GM10847 (cell line): ENCODE results near the gene HDGFL2.

ENCODE experiments used
- POLR2A ChIP-seq: IDR thresholded peaks from 2 replicates; pipeline ENCODE4 v1.6.1; 2011; ENCODE audit not compliant: insufficient read length; ENCODE audit errors: extremely low read depth

Gene HDGFL2

GRCh38 chr19:4453232-4454179 lies 18.6 kb upstream of the HDGFL2 start:
- no peak for TF ChIP-seq POLR2A

- TF ChIP-seq POLR2A = no peak
Measured at GRCh38 chr19:4454747-4455718, 17.1 kb upstream of the HDGFL2 start.

- TF ChIP-seq POLR2A = no peak
Measured at GRCh38 chr19:4455719-4456475, 16.2 kb upstream of the HDGFL2 start.

DNA sequence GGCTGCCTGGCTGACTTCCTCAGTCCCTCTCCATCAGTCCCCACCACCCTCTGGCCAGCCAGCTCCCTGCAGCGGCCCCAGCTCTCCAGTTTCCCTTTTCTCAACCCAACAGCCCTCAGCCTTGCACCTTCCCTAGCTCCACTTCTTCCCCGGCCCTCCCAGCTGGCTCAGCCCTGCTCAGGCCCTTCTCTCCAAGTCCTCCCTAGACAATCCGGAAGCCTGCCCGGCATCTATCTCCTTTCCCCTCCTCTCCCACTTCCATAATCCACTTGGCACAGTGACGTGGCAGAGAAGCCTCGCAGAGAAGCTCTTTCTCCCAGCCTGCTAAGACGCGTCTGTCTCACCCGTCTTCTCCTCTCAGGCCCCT lies 15.6 kb upstream of the HDGFL2 start:
- TF ChIP-seq POLR2A = no peak

DNA sequence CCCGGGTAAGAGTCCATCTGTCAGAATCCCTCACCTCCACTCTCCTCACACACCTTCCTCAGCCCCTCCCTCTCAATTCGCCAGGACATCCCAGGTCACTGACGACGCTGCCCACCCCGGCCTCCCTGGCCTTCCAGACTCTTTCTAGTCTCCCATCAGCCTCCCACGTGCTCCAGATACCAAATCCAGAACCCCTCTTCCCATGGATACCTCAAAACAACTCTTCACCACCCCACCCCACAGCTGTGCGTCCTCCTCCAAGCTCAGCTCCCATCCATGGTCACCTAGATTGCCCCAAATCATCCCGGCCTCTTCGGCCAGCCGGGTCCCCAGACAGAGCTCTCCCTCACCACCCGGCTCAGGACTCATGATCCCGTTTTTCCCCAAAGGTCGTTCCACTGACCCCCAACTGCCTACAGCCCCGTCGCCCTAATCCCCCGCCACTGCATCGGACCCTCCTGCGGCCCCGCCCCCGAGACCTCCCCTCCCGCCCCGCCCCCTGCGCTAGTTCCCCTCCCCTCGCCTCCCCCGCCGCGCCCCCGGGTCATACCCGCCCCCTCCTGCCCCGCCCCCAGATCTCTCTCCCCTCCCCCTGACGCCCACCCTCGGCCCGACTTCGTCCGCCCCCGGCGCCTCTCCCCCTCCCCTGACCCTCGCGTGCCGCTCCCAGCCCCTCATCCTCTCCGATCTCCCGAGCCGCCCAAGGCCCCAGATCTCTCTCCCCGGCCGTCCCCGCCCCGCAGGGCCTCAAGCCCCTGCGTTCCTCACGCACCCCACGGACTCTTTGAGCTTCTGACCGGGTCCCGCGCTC lies 15.0 kb upstream of the HDGFL2 start:
- TF ChIP-seq POLR2A = no peak

DNA sequence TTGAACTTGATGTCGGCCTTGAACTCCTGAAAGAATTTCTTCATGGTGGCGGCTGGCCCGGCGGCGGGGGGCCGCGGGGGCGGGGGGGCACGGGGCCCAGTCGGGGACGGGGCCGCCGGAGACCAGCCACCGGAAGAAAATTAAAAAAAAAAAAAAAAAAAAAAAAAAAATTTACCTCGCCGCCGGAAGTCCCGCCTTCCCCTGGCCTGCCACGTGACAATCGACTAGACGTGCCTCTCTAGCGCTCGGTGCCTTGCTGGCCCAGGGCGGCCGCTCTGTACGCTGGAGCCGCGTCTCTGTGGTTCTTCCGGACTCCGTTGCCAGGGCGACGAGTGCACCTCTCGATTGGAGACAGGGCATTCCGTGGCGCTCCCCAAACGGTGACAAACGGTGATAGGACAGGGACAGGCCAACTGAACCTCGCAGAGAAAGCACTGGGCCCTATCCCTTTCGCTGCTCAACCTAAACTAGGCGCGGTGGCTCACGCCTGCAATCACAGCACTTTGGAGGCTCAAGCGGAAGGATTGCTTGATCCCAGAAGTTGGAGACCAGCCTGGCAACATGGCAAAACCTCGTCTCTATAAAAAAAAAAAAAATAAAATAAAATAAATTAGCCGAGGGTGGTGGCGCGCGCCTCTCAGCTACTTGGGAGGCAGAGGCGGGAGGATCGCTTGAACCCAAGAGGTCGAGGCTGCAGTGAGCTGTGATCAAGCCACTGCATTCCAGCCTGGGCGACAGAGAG lies 14.3 kb upstream of the HDGFL2 start, which contains the start of gene UBXN6:
Gene UBXN6 (minus strand): TSS at position 141 of the 742 bp plus-strand sequence. CDS start 97 bp downstream, at position 44.
- TF ChIP-seq POLR2A = no peak

GRCh38 chr19:4464815-4465581 lies 7.1 kb upstream of the HDGFL2 start:
- TF ChIP-seq POLR2A = no peak

GRCh38 chr19:4467835-4468234 lies 4.3 kb upstream of the HDGFL2 start:
- no peak for TF ChIP-seq POLR2A

GRCh38 chr19:4471403-4472173 lies 509 bp upstream of the HDGFL2 start:
- no peak for TF ChIP-seq POLR2A

DNA sequence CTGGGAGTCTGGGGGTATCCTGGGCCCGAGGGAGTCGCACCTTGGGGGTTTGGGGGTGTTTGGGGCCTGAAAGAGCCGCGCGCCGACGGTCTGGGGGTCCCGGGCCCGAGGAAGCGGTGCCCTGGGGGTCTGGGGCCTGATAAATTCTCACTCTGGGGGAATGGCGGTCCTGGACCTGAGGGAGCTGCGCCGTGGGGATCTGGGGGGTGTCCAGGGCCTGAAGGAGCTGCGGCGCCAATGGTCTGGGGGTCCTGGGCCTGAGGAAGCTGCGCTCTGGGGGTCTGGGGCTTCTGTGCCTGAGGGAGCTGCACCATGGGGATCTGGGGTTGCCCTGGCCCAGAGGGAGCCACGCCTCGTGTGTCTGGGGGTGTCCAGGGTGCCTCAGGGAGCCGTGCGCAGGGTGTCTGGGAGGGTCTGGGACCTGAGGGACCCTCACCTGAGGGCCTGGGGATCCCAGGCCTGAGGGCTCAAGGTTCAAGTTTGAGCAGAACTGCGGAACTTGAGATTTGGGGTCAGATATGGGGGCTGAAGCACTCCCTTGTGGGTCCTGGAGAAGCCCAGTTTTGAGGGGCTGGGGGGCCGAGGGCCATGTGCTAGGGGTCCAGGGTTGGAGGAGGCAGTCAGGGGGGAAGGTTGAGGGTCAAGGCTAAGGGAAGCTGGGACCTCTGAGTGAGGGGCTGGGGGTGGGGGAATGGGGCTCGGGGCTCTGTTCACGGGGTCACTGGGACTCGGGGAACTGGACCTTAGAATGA lies 1.1 kb downstream of the HDGFL2 start:
- no peak for TF ChIP-seq POLR2A

DNA sequence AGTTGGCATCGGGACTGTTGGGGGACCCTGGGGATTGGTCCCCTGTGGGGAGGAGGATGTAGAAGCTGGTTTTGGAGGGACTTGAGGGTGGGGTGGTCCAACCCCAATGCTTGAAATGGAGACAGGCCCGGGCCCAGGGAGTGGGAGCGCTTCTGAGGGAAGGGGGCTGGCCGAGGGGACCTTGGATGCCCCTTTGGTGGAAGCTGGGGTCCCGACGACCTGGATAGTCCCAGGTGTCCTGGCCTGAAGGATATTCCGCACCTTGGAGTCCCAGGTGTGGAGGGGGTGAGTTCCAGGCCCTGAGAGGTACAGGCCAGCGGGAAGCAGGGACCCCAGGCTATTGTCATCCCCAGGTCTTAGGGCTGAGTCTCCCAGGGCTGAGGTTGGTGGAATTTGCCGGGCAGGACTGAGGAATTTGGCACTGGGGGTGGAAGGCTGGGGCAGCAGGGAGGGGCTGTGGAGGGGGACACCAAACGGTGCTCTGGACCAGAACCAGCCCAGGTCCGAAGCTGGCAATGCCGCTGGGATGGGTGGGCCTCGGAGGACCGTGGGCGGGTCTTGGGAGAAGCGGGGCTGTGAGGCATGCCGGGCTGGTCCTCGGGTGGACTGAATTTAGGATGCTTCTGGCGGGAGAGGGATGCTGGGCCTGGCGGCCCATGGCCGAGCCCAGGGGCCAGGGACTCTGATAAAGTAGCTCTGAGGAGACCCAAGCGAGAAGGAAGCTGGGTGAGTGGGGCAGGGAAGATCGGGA lies 1.8 kb downstream of the HDGFL2 start:
- no peak for TF ChIP-seq POLR2A

GRCh38 chr19:4474514-4475022 lies 2.5 kb downstream of the HDGFL2 start:
- TF ChIP-seq POLR2A = no peak
